ENCODE data around the gene SPSB4. TPM values are rescaled to one million over a fixed set of nuclear protein-coding genes. Genes with fewer than 3 reads are reported as not detected.

The SPSB4 gene
- total RNA-seq, 1 experiment from 2014 or later = 0.23 TPM

- no peaks in the 10 kb centered on the region for H3K27me3 ChIP-seq
- no peaks in the 10 kb centered on the region for H3K36me3 ChIP-seq
- no peak for DNase-seq
- H3K4me3 ChIP-seq = no peak overlapping the region
- H3K9me3 ChIP-seq = no peaks in the 10 kb centered on the region
Measured at GRCh38 chr3:141147657-141148056, 96.5 kb downstream of the SPSB4 start.

- no peaks in the 10 kb centered on the region for H3K36me3 ChIP-seq
- no peaks in the 10 kb centered on the region for H3K27me3 ChIP-seq
- DNase-seq = no peak
- H3K9me3 ChIP-seq = no peaks in the 10 kb centered on the region
- H3K4me3 ChIP-seq = no peak overlapping the region
Measured at GRCh38 chr3:141148169-141148568, 97.0 kb downstream of the SPSB4 start.

- DNase-seq = no peak
- no peak overlapping the region for H3K4me3 ChIP-seq
- H3K9me3 ChIP-seq = no peaks in the 10 kb centered on the region
- no peaks in the 10 kb centered on the region for H3K36me3 ChIP-seq
- H3K27me3 ChIP-seq = no peaks in the 10 kb centered on the region
Measured at GRCh38 chr3:141148770-141149169, 97.6 kb downstream of the SPSB4 start.

GRCh38 chr3:141150081-141150830 lies 99.1 kb downstream of the SPSB4 start:
- DNase-seq = no peak
- Histone ChIP-seq H3K36me3 (no peaks in the 10 kb centered on the region), H3K27me3 (no peaks in the 10 kb centered on the region), H3K4me3 (no peak overlapping the region), H3K9me3 (no peaks in the 10 kb centered on the region)

- H3K9me3 ChIP-seq = no peaks in the 10 kb centered on the region
- H3K36me3 ChIP-seq = no peaks in the 10 kb centered on the region
- H3K27me3 ChIP-seq = no peaks in the 10 kb centered on the region
- no peak for DNase-seq
- no peak overlapping the region for H3K4me3 ChIP-seq
Measured at GRCh38 chr3:141150931-141151330, 99.8 kb downstream of the SPSB4 start.

- no peak for DNase-seq
- Histone ChIP-seq H3K27me3 (no peaks in the 10 kb centered on the region; the same call in 1 of the 2 replicates), H3K9me3 (no peaks in the 10 kb centered on the region)
Measured at GRCh38 chr3:141151439-141151838, 100.3 kb downstream of the SPSB4 start.

GRCh38 chr3:141152130-141152529 lies 101.0 kb downstream of the SPSB4 start:
- no peaks in the 10 kb centered on the region for H3K36me3 ChIP-seq

More at GRCh38 chr3:141151439-141151838, 100.3 kb downstream of the SPSB4 start:
- H3K4me3 ChIP-seq = no peak overlapping the region
- H3K36me3 ChIP-seq = no peaks in the 10 kb centered on the region

GRCh38 chr3:141152801-141153678 lies 101.9 kb downstream of the SPSB4 start:
- DNase-seq = peak; percentile 32
- no peak overlapping the region for H3K4me3 ChIP-seq
- no peaks in the 10 kb centered on the region for H3K36me3 ChIP-seq
- no peaks in the 10 kb centered on the region for H3K9me3 ChIP-seq
- H3K27me3 ChIP-seq = no peaks in the 10 kb centered on the region; the same call in 1 of the 2 replicates

More at GRCh38 chr3:141152130-141152529, 101.0 kb downstream of the SPSB4 start:
- no peak for DNase-seq
- Histone ChIP-seq H3K27me3 (no peaks in the 10 kb centered on the region; the same call in 1 of the 2 replicates), H3K9me3 (no peaks in the 10 kb centered on the region), H3K4me3 (no peak overlapping the region)

GRCh38 chr3:141153679-141153966 lies 102.5 kb downstream of the SPSB4 start:
- no peak for DNase-seq
- Histone ChIP-seq H3K27me3 (no peaks in the 10 kb centered on the region; the same call in 1 of the 2 replicates), H3K9me3 (no peaks in the 10 kb centered on the region), H3K4me3 (no peak overlapping the region), H3K36me3 (no peaks in the 10 kb centered on the region)

- H3K36me3 ChIP-seq = no peaks in the 10 kb centered on the region
- no peak for DNase-seq
- H3K27me3 ChIP-seq = peaks cover 12% of the 10 kb centered on the region
- peaks cover 16% of the 10 kb centered on the region for H3K9me3 ChIP-seq
- H3K4me3 ChIP-seq = no peak overlapping the region
Measured at GRCh38 chr3:141164852-141165251, 113.7 kb downstream of the SPSB4 start.

GRCh38 chr3:141167681-141168080 lies 116.5 kb downstream of the SPSB4 start:
- DNase-seq = no peak
- Histone ChIP-seq H3K9me3 (peaks cover 3% of the 10 kb centered on the region; the same call in 1 of the 2 replicates), H3K27me3 (peaks cover 12% of the 10 kb centered on the region), H3K36me3 (no peaks in the 10 kb centered on the region), H3K4me3 (no peak overlapping the region)

- peaks cover 12% of the 10 kb centered on the region; the same call in 1 of the 2 replicates for H3K27me3 ChIP-seq
- no peak overlapping the region for H3K4me3 ChIP-seq
- H3K36me3 ChIP-seq = no peaks in the 10 kb centered on the region
- H3K9me3 ChIP-seq = peaks cover 3% of the 10 kb centered on the region; the same call in 1 of the 2 replicates
- DNase-seq = no peak
Measured at GRCh38 chr3:141170678-141171295, 119.6 kb downstream of the SPSB4 start.

- H3K9me3 ChIP-seq = no peaks in the 10 kb centered on the region
- H3K4me3 ChIP-seq = no peak overlapping the region
- DNase-seq = no peak
- H3K27me3 ChIP-seq = no peaks in the 10 kb centered on the region
- no peaks in the 10 kb centered on the region for H3K36me3 ChIP-seq
Measured at GRCh38 chr3:141174674-141175073, 123.5 kb downstream of the SPSB4 start.

- H3K9me3 ChIP-seq = 0 out of 2 replicates have a peak, but pooled peaks cover 3% of the 10 kb centered on the region
- no peak overlapping the region for H3K4me3 ChIP-seq
- no peaks in the 10 kb centered on the region for H3K27me3 ChIP-seq
- H3K36me3 ChIP-seq = no peaks in the 10 kb centered on the region
- DNase-seq = no peak
Measured at GRCh38 chr3:141176775-141177174, 125.6 kb downstream of the SPSB4 start.

GRCh38 chr3:141178026-141178425 lies 126.9 kb downstream of the SPSB4 start:
- DNase-seq = no peak
- no peaks in the 10 kb centered on the region for H3K36me3 ChIP-seq
- H3K27me3 ChIP-seq = no peaks in the 10 kb centered on the region
- 0 out of 2 replicates have a peak, but pooled peaks cover 3% of the 10 kb centered on the region for H3K9me3 ChIP-seq
- no peak overlapping the region for H3K4me3 ChIP-seq

- H3K27me3 ChIP-seq = no peaks in the 10 kb centered on the region
- H3K36me3 ChIP-seq = no peaks in the 10 kb centered on the region
- H3K9me3 ChIP-seq = 0 out of 2 replicates have a peak, but pooled peaks cover 3% of the 10 kb centered on the region
- DNase-seq = no peak
- no peak overlapping the region for H3K4me3 ChIP-seq
Measured at GRCh38 chr3:141178551-141178950, 127.4 kb downstream of the SPSB4 start.

- H3K36me3 ChIP-seq = no peaks in the 10 kb centered on the region
Measured at GRCh38 chr3:141179983-141180382, 128.8 kb downstream of the SPSB4 start.

More at GRCh38 chr3:141179983-141180382, 128.8 kb downstream of the SPSB4 start:
- H3K9me3 ChIP-seq = 0 out of 2 replicates have a peak, but pooled peaks cover 3% of the 10 kb centered on the region
- no peak overlapping the region for H3K4me3 ChIP-seq
- no peak for DNase-seq
- no peaks in the 10 kb centered on the region; the same call in 1 of the 2 replicates for H3K27me3 ChIP-seq

Measured in MG63 (cell line).